H1 (cell line): Measurements from ENCODE around the gene SPAG16. TPM values are rescaled to one million over a fixed set of nuclear protein-coding genes. Genes with fewer than 3 reads are reported as not detected.

Experiments
- CTCF ChIA-PET: fragments of 300-600 bp; sonication (Branson Sonifier 250); formaldehyde crosslinking; loops from one replicate; lab custom pipeline; 2021; ENCODE audit not compliant: partially characterized antibody; lab: Charles Lee
- POLR2A ChIA-PET: fragments of 300-600 bp; sonication (Branson Sonifier 250); formaldehyde crosslinking; loops from one replicate; lab custom pipeline; 2021; ENCODE audit warnings: inconsistent platforms; ENCODE audit not compliant: partially characterized antibody; lab: Charles Lee
- DNase-seq, 2 experiments: peaks; one replicate each; pipeline versions ENCODE4 v3.0.0 to v3.0.0-alpha.2; 2010 to 2022; ENCODE audit warnings: low spot score in 2 of 2, low read depth in 1 of 2, mixed read lengths in 1 of 2
- FAIRE-seq: peaks from 2 replicates; lab custom pipeline; 2011; peaks lifted over from hg19 to GRCh38; lab: Jason Lieb, UNC
- H2AFZ ChIP-seq: 2 replicates; pipeline ENCODE4 v1.8.1; 2012; ENCODE audit warnings: low read length, inconsistent platforms
- H2AK5ac ChIP-seq: 2 replicates; pipeline ENCODE4 v1.6.1; 2013; ENCODE audit warnings: low read depth, low read length
- H2BK120ac ChIP-seq: replicated peaks from 2 replicates; pipeline ENCODE3; 2013; ENCODE audit warnings: low read depth, low read length, inconsistent platforms
- H2BK12ac ChIP-seq: 2 replicates; pipeline ENCODE4 v1.6.1; 2013; ENCODE audit warnings: low read depth, low read length
- H2BK15ac ChIP-seq: 2 replicates; pipeline ENCODE4 v1.6.1; 2013; ENCODE audit warnings: low read length
- H2BK20ac ChIP-seq: 2 replicates; pipeline ENCODE4 v1.6.1; 2013; ENCODE audit warnings: low read length
- H2BK5ac ChIP-seq: 2 replicates; pipeline ENCODE4 v1.6.1; 2013; ENCODE audit warnings: low read depth, low read length
- H3K14ac ChIP-seq: 2 replicates; pipeline ENCODE4 v1.6.1; 2013; ENCODE audit warnings: inconsistent platforms; ENCODE audit not compliant: insufficient read length
- H3K18ac ChIP-seq: 2 replicates; pipeline ENCODE4 v1.6.1; 2013; ENCODE audit warnings: low read length; ENCODE audit errors: extremely low read depth
- H3K23ac ChIP-seq: 2 replicates; pipeline ENCODE4 v1.6.1; 2013; ENCODE audit warnings: inconsistent platforms; ENCODE audit not compliant: insufficient read length
- H3K23me2 ChIP-seq: 2 replicates; pipeline ENCODE4 v1.6.1; 2013; ENCODE audit warnings: low read depth, low read length
- H3K27ac ChIP-seq: 2 replicates; pipeline ENCODE4 v1.6.1; 2011; ENCODE audit warnings: low read depth, low read length, inconsistent platforms
- H3K27me3 ChIP-seq, 4 experiments: replicated peaks in 1 of 4; 1 replicate in 1 of 4; 2 replicates in 3 of 4; pipeline versions ENCODE4 v1.6.1 to v1.8.1; 2011 to 2013; ENCODE audit warnings: low read length in 3 of 4, mild to moderate bottlenecking in 3 of 4, inconsistent platforms in 2 of 4, mixed read lengths in 2 of 4, moderate library complexity in 1 of 4; ENCODE audit not compliant: control insufficient read depth in 3 of 4, insufficient read depth in 3 of 4; ENCODE audit errors: extremely low read depth in 1 of 4
- H3K36me3 ChIP-seq, 4 experiments: 2 replicates each; pipeline versions ENCODE4 v1.6.1 to v1.8.1; 2011 to 2013; ENCODE audit warnings: mild to moderate bottlenecking in 4 of 4, low read length in 3 of 4, moderate library complexity in 2 of 4, control low read depth in 1 of 4, inconsistent platforms in 1 of 4; ENCODE audit not compliant: insufficient read depth in 4 of 4, control insufficient read depth in 2 of 4
- H3K4ac ChIP-seq: replicated peaks from 2 replicates; pipeline ENCODE3; 2013; ENCODE audit warnings: low read length, low read depth, mixed read lengths, inconsistent platforms; ENCODE audit not compliant: insufficient read length
- H3K4me1 ChIP-seq, 4 experiments: replicated peaks in 1 of 4; 1 replicate in 1 of 4; 2 replicates in 3 of 4; pipeline versions ENCODE4 v1.6.1 to v1.8.1; 2011 to 2013; ENCODE audit warnings: low read length in 3 of 4, inconsistent platforms in 2 of 4, mixed read lengths in 1 of 4; ENCODE audit not compliant: insufficient read depth in 4 of 4, control insufficient read depth in 3 of 4
- H3K4me2 ChIP-seq, 2 experiments: 2 replicates each; pipeline versions ENCODE4 v1.6.1 to v1.8.1; 2011 to 2013; ENCODE audit warnings: low read depth in 2 of 2, low read length in 2 of 2, control low read depth in 1 of 2, inconsistent platforms in 1 of 2, mild to moderate bottlenecking in 1 of 2; ENCODE audit not compliant: insufficient read depth in 1 of 2
- H3K4me3 ChIP-seq, 4 experiments: fragments of 200-600, 300-600 bp in 1 of 4; sonication (generic), shearing (Covaris generic), sonication (Bioruptor Twin) in 1 of 4; 2 replicates each; pipeline versions ENCODE4 v1.5.1 to v1.8.1; 2011 to 2016; ENCODE audit warnings: low read length in 4 of 4, low read depth in 3 of 4, control low read depth in 2 of 4, inconsistent platforms in 2 of 4, mild to moderate bottlenecking in 2 of 4, mixed read lengths in 1 of 4, moderate library complexity in 1 of 4; ENCODE audit not compliant: insufficient read depth in 2 of 4; ENCODE audit errors: extremely low read depth in 1 of 4
- H3K56ac ChIP-seq: replicated peaks from 2 replicates; pipeline ENCODE3; 2013; ENCODE audit warnings: low read depth, mild to moderate bottlenecking, mixed read lengths, low read length, inconsistent platforms; ENCODE audit not compliant: insufficient read length
- H3K79me1 ChIP-seq: 2 replicates; pipeline ENCODE4 v1.6.1; 2013; ENCODE audit warnings: low read depth, low read length, control low read depth
- H3K79me2 ChIP-seq, 2 experiments: 2 replicates each; pipeline versions ENCODE4 v1.6.1 to v1.8.1; 2012 to 2013; ENCODE audit warnings: low read length in 2 of 2, mild to moderate bottlenecking in 2 of 2, inconsistent platforms in 1 of 2; ENCODE audit not compliant: insufficient read depth in 2 of 2, control insufficient read depth in 1 of 2
- H3K9ac ChIP-seq, 4 experiments: replicated peaks in 1 of 4; 1 replicate in 1 of 4; 2 replicates in 3 of 4; pipeline versions ENCODE4 v1.6.1 to v1.8.1; 2011 to 2013; ENCODE audit warnings: low read depth in 3 of 4, low read length in 3 of 4, control low read depth in 2 of 4, mild to moderate bottlenecking in 2 of 4, moderate library complexity in 2 of 4, inconsistent platforms in 1 of 4; ENCODE audit errors: extremely low read depth in 1 of 4
- H3K9me3 ChIP-seq, 2 experiments: 2 replicates each; pipeline versions ENCODE4 v1.6.1 to v1.8.1; 2012 to 2013; ENCODE audit warnings: mild to moderate bottlenecking in 2 of 2, moderate library complexity in 2 of 2, control low read depth in 1 of 2, inconsistent platforms in 1 of 2, low read depth in 1 of 2, low read length in 1 of 2, mixed read lengths in 1 of 2; ENCODE audit not compliant: insufficient read depth in 2 of 2
- H4K20me1 ChIP-seq, 2 experiments: replicated peaks in 1 of 2; 2 replicates each; pipeline versions ENCODE3 to v1.8.1; 2011 to 2013; ENCODE audit warnings: inconsistent platforms in 2 of 2, low read length in 2 of 2, mild to moderate bottlenecking in 1 of 2; ENCODE audit not compliant: insufficient read depth in 2 of 2, control insufficient read depth in 1 of 2
- H4K5ac ChIP-seq: 2 replicates; pipeline ENCODE4 v1.6.1; 2013; ENCODE audit warnings: low read length, low read depth, mixed read lengths, inconsistent platforms; ENCODE audit not compliant: insufficient read length
- H4K8ac ChIP-seq: 2 replicates; pipeline ENCODE4 v1.8.0; 2013; ENCODE audit warnings: mild to moderate bottlenecking, moderate library complexity, low read length, inconsistent platforms; ENCODE audit not compliant: insufficient read depth; ENCODE audit errors: extremely low read depth
- H4K91ac ChIP-seq: replicated peaks from 2 replicates; pipeline ENCODE3; 2013; ENCODE audit warnings: low read length, mixed read lengths, inconsistent platforms; ENCODE audit not compliant: insufficient read length
- ATF3 ChIP-seq: IDR thresholded peaks from 2 replicates; pipeline ENCODE4 v1.6.1; 2011; ENCODE audit warnings: low read depth, mild to moderate bottlenecking, low read length; ENCODE audit not compliant: insufficient read depth
- CTCF ChIP-seq, 3 experiments: IDR thresholded peaks; 1 replicate in 2 of 3; 2 replicates in 1 of 3; pipeline versions ENCODE4 v1.5.1 to v1.6.1; 2011; ENCODE audit warnings: low read length in 3 of 3, mild to moderate bottlenecking in 3 of 3, inconsistent platforms in 2 of 3, low read depth in 1 of 3, moderate library complexity in 1 of 3; ENCODE audit not compliant: insufficient read depth in 1 of 3; ENCODE audit errors: control extremely low read depth in 1 of 3
- HDAC2 ChIP-seq, 2 experiments: fragments of 300-600 bp in 1 of 2; sonication (generic) in 1 of 2; IDR thresholded peaks; 2 replicates each; pipeline ENCODE4 v1.6.1; 2011 to 2012; ENCODE audit warnings: low read depth in 2 of 2, low read length in 2 of 2, mild to moderate bottlenecking in 2 of 2, moderate library complexity in 2 of 2, borderline replicate concordance in 1 of 2, inconsistent platforms in 1 of 2
- MAFK ChIP-seq: IDR thresholded peaks from 2 replicates; pipeline ENCODE4 v1.6.1; 2012; ENCODE audit warnings: low read depth, mild to moderate bottlenecking, improper control_type of control experiment, low read length
- SIN3A ChIP-seq, 2 experiments: IDR thresholded peaks in 1 of 2; conservative IDR thresholded peaks in 1 of 2; 2 replicates each; pipeline ENCODE4 v1.6.1; 2011 to 2012; ENCODE audit warnings: low read length in 2 of 2, improper control_type of control experiment in 1 of 2, low read depth in 1 of 2, mild to moderate bottlenecking in 1 of 2
- USF2 ChIP-seq: IDR thresholded peaks from 2 replicates; pipeline ENCODE4 v1.6.1; 2011; ENCODE audit warnings: low read length, improper control_type of control experiment
- WGBS, 2 experiments: shearing (Covaris generic) in 1 of 2; methylation state at CpG; one replicate each; pipeline versions ENCODE4 v1.1.6 to v1.1.7; 2013 to 2015; ENCODE audit warnings: low lambda C conversion rate in 2 of 2, mixed read lengths in 2 of 2, inconsistent platforms in 1 of 2, low coverage in 1 of 2, missing lambda C conversion rate in 1 of 2; ENCODE audit not compliant: insufficient replicate concordance in 2 of 2, insufficient coverage in 1 of 2, insufficient read length in 1 of 2; ENCODE audit errors: extremely low coverage in 1 of 2, missing lambda C conversion rate in 1 of 2; 5-methylcytosine and 5-hydroxymethylcytosine counted together
- polyA plus RNA-seq, 7 experiments: library from polyadenylated mRNA; depleted of rRNA in 3 of 7; stranded (reverse) in 5 of 7; unstranded in 2 of 7; fragments of >200 nt in 5 of 7; fragments of 200-250 nt in 2 of 7; gene quantifications; 1 replicate in 5 of 7; 2 replicates in 1 of 7; 4 replicates in 1 of 7; pipeline versions ENCODE4 v1.2.1 to v1.2.3, GENCODE V29; 2011 to 2013; ENCODE audit warnings: missing spikeins in 2 of 7, mixed read lengths in 2 of 7
- total RNA-seq: library from RNA; stranded (reverse); fragmentation: NEBNext Ultra II Directional; extraction: Animal tissue kit (Norgen Biotek cat#: 25700); gene quantifications from 2 replicates; pipeline ENCODE4 v1.2.1, GENCODE V29; 2021

Gene SPAG16
- total and polyA plus RNA-seq, 2 of the 8 experiments (the other 6 are each of a cell fraction or from before 2014, with no cell fraction given), result 6.0 to 14.9 TPM

- Histone ChIP-seq H3K79me2 (no peaks in the 10 kb centered on the region), H4K5ac (no peak overlapping the region), H3K27me3 (no peaks in the 10 kb centered on the region), H2AK5ac (no peak overlapping the region), H3K9ac (no peak overlapping the region), H4K20me1 (no peaks in the 10 kb centered on the region), H3K23me2 (no peaks in the 10 kb centered on the region), H2BK15ac (no peak overlapping the region), H3K18ac (no peak overlapping the region), H3K14ac (no peak overlapping the region), H3K4me3 (no peak overlapping the region), H2BK12ac (no peak overlapping the region), H4K8ac (no peak overlapping the region), H2BK120ac (no peak overlapping the region), H3K27ac (no peak overlapping the region)
- CTCF ChIA-PET, result interaction anchor here (0.9 to 1.3 kb wide), 2 partner anchors 9 to 53 kb away, joined by 3 read pairs; no protein-coding TSS in a partner anchor
- FAIRE-seq, result no peak
- TF ChIP-seq USF2, result no peak
- TF ChIP-seq ATF3, result no peak
- TF ChIP-seq SIN3A (conservative IDR thresholded peaks at IDR 0.05 in 1 of 2, IDR thresholded peaks at IDR 0.05 in 1 of 2; ENCODE audit: low read depth in 1 of 2, low read length in 2 of 2), result no peak
- TF ChIP-seq CTCF (IDR thresholded peaks at IDR 0.05; ENCODE audit: control extremely low read depth in 1 of 3, insufficient read depth in 1 of 3, low read depth in 1 of 3, low read length in 3 of 3), result no peak
- no peak for TF ChIP-seq MAFK
- TF ChIP-seq HDAC2 (IDR thresholded peaks at IDR 0.05; ENCODE audit: borderline replicate concordance in 1 of 2, low read depth in 2 of 2, low read length in 2 of 2), result no peak
- TF ChIP-seq, all 59 proteins: peak for 0
- 90% methylated on average over 3 of the region's 3 CpGs; no CpG with 5 or more reads in 1 of the 2 experiments for WGBS, 2 experiments
- Histone ChIP-seq H3K4ac (no peak overlapping the region), H2BK5ac (no peak overlapping the region), H3K9me3 (no peaks in the 10 kb centered on the region), H3K56ac (no peak overlapping the region), H3K23ac (no peak overlapping the region), H3K4me1 (peaks cover 0 to 3% (median 0%) of the 10 kb centered on the region in 4 experiments; a peak in 1 of 7 replicates), H2BK20ac (no peak overlapping the region), H3K36me3 (no peaks in the 10 kb centered on the region), H4K91ac (no peak overlapping the region), H3K79me1 (no peaks in the 10 kb centered on the region), H3K4me2 (no peak overlapping the region), H2AFZ (no peak overlapping the region)
- POLR2A ChIA-PET, result no interaction called here
- DNase-seq, result no peak
These were observed 908.4 kb downstream of the SPAG16 start for GRCh38 chr2:214192711-214193110.
